H54 (cell line): Measurements from ENCODE around the gene GTF2IRD1.
"Not testable (repeated sequence)": the region's sequence is repeated elsewhere in the genome, so short reads cannot be mapped to it uniquely, and the experiment has no call there.

Experiments used
- DNase-seq: peaks from one replicate; pipeline ENCODE4 v3.0.0; 2011; ENCODE audit warnings: low spot score, mixed read lengths; ENCODE audit not compliant: insufficient read length
- FAIRE-seq: peaks from 3 replicates; lab custom pipeline; 2011; peaks lifted over from hg19 to GRCh38; lab: Jason Lieb, UNC
- POLR2A ChIP-seq: IDR thresholded peaks from 2 replicates; pipeline ENCODE4 v1.6.1; 2011; ENCODE audit warnings: low read depth, mild to moderate bottlenecking, low read length

Gene GTF2IRD1

DNA sequence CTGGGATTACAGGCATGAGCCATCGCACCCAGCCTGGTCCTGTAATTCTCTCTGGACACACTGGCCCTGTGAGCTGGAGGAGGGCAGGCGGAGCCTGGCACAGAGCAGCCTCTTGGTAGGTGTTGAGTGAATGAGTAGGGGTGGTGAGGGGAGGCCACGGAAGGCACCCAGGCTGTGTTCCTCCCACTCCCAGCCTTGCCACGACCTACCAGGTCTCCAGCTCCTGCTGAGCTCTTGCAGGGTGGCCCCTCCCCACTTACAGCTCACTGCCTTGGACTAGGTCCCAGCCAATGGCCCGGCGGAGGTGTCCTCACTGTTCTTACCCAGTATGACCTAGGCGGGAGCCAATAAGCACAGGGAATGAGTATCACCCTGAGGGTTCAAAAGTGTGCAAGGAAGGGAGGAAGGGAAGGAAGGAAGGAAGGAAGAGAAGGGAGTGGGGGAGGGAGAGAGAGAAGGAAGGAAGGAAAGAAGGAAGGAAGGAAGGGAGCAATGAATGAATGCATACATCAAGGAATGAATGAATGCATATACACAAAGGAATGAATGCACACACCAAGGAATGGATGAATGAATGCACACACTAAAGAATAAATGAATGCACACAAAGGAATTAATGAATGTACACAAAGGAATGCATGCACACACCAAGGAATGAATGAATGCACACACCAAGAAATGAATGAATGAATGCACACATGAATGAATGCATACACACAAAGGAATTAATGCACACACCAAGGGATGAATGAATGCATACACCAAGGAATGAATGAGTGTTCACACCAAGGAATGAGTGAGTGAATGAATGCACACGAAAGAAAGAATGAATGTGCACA, 45.5 kb downstream of the GTF2IRD1 start:
- DNase-seq = no peak
- no peak for TF ChIP-seq POLR2A
- FAIRE-seq = no peak

DNA sequence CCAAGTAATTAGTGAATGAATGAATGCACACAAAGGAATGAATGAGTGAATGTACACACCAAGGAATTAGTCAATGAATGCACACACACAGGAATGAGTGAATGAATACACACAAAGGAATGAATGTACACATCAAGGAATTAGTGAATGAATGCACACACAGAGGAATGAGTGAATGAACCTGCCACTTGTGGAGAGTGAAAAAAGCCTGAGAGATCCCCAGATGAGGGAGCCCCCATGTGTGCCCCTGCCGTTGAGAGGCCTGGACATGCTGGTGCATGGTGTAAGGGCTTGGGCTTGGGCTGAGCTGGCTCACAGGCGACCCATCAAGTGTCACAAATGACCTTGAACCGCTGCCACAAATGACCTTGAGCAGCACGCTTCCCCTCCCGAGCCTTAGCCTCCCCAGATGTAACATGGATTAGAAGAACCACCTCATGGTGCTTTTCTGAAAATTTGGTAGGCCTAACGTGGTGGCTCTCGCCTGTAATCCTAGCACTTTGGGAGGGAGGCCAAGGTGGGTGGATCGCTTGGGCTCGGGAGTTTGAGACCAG, 46.2 kb downstream of the GTF2IRD1 start:
- DNase-seq (no peak), FAIRE-seq (no peak)
- no peak for TF ChIP-seq POLR2A

DNA sequence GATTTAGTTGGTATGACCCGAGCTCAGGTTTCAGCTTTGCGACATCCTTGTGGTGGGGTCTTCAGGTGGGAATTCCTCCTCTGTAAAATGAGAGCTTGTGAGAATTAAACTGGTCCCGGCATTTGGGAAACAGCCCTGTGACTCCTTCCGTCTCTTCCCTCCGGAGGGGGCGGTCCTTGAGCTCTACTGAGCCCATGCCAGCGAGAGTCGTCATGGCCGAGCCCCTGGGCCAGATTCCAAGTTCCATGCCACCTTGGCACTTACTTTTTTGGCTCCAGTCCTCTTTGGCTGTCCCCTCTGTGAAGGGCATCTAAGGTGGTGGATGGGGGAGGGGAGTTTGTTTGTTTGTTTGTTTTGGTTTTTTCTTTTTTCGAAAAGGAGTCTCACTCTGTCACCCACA, 47.6 kb downstream of the GTF2IRD1 start:
- TF ChIP-seq POLR2A = no peak
- FAIRE-seq (no peak), DNase-seq (no peak)

DNA sequence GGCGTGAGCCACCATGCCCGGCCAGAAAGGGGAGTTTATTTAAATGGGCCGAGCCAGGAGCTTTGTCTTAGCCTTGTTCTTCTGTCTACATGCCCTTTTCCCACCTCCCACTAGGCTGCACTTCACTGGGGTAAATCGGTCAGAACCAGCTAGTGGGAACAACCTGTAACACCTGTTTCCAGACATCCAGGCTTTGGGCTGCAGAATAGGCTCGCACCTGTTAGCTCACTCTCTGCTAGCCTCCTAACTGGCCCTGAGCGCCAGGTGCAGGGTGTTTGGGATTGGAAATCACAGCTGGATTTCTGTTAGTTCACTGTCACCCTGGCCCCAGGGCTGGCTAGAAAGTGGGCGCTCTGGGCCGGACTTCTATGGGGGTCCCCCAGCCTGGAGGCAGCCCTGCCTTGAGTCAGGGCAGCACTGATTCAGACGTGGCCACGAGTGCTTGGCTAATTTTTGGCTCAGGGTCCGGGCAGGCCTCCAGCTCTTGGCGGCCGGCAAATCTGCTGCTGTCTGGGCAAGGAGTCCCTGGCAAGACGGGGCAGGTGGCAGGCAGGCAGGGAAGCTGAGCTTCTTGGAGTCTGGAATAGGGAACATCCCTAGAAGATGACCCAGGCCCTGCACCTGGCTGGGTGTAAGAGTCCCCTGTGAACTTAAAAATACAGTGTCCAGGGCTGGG, 48.6 kb downstream of the GTF2IRD1 start:
- TF ChIP-seq POLR2A = no peak
- DNase-seq (no peak), FAIRE-seq (no peak)

DNA sequence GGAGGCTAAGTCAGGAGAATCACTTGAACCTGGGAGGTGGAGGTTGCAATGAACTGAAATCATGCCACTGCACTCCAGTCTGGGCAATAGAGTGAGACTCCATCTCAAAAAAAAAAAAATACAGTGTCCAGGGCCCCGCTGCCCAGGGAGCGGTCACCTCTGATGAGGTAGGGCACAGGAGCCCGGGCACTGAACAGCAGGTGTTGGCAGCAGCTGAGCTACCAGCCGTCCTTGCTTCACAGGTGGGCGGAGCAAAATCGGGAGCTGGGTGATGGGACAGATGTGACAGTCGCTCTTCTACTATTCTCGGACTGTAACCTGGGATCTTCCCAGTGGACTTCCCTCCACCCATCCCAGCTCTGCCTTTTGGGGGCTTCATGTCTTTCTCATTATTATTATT, 49.4 kb downstream of the GTF2IRD1 start:
- FAIRE-seq (no peak), DNase-seq (no peak)
- TF ChIP-seq POLR2A = no peak

DNA sequence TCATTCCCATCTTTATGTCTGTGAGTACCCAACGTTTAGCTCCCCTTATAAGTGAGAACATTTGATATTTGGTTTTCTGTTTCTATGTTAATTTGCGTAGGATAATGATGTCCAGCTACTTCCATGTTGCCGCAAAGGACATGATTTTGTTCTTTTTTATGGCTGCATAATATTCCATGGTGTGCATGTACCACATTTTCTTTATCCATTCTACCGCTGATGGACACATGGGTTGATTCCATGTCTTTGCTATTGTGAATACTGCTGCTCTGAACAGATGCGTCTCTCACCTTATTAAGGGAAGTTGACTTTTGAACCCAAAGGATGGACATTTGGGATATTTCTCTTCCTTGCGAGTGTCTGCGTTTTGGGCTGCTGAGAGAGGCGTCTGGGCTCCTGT, 50.2 kb downstream of the GTF2IRD1 start:
- FAIRE-seq (no peak), DNase-seq (no peak)

DNA sequence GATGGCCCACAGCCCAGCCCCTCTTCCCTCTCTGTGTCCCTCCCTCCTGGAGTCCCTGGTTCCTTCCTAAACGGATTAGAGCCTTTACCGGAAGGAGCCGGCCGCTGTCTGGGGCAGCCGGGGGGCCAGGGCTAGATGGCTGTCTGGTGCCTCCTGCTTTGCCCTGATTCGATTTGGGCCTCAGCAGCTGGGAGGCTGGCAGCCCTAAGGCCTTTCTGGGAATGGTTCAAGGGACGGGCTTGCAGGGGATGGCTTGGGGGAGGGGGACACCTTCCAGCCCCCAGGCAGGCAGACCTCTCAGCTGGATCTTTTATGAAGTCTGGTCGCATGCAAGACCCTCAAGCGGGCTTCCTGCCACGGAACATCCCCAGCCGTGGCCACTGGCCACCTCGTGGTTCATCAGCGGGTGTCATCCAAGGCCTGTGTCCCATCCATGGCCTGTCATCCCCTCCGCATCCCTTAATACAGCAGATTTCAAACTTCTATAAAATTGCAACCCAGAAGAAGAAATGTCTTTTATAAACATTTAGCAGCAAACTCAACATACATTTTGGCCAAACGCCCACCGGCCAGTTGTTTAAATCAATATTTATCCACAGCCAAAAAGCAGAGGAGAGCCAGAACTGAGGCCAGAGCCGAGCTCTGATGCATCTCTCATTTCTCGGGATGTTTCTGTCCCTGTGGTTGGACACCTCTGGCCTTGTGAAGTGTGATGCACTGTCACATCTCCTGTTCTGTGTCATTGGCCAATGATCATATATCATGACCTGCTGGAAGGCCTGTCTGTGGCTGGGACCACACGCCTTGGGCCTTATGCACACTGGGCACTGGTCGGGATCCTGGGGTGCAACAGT, 52.0 kb downstream of the GTF2IRD1 start:
- DNase-seq (no peak), FAIRE-seq (no peak)
- no peak for TF ChIP-seq POLR2A

More for the DNA sequence above, 50.2 kb downstream of the GTF2IRD1 start:
- TF ChIP-seq POLR2A = no peak

DNA sequence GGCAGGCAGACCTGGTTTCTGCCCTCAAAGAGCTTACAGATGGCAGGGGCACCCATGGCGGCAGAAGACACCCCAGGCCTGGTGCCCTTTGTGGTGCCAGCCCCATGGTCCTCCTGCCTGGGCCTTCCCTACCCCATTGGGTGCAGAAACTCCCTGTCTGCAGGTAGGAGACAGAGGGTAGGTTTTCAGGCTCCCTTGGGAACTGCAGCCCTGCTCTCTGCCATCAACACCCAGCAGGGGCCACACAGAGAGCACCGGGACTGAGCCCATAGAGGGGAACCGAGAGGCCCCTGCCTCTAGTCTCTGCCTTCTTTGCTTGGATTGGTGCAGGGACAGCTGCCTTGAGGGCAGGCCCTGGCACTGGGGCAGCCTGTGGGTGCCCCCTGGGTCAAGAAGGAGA, 52.6 kb downstream of the GTF2IRD1 start:
- DNase-seq (no peak), FAIRE-seq (no peak)
- TF ChIP-seq POLR2A = no peak

DNA sequence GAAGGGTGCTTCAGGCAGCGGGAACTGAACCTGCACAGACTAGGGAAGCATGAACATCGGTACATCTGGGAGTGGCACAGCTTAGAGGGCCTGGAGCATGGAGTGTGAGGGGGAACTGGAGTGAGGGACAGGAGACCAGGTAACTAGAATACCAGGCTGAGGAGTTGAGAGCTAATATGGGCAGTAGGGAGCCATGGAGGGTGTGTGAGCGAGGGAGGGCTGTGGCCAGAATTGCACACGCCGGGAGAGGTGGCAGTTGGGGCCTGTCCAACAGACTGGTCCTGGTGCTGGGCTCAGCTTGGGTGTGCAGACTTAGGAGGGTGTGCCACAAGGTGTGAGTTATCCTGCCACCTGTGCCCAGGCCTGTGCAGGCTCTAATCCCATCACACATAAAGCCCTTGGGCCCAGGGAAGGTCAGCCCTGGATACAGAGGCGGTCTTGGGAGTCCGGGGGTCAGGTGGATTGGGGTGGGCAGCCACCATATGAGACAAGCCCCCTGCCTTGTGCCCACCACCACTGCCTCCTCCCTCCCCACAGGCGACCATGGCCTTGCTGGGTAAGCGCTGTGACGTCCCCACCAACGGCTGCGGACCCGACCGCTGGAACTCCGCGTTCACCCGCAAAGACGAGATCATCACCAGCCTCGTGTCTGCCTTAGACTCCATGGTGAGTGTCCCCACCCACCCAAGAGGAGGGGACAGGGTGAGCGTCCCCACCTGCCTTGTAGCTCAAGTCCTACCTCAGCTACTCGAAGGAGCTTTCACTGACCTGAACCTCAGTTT, 54.0 kb downstream of the GTF2IRD1 start:
- DNase-seq (no peak), FAIRE-seq (no peak)
- no peak for TF ChIP-seq POLR2A

DNA sequence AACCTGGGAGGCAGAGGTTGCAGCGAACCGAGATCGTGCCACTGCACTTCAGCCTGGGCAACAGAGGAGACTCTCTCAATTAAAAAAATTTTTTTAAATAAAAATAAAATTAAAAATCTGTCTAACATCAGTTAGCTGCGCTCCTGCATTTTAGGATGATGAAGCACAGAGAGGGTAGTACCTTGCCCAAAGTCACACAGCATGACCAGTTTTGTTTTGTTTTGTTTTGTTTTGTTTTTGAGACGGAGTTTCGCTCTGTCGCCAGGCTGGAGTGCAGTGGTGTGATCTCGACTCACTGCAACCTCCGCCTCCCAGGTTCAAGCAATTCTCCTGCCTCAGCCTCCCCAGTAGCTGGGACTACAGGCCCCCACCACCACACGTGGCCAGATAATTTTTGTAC, 55.7 kb downstream of the GTF2IRD1 start:
- not testable (repeated sequence) for FAIRE-seq, DNase-seq

DNA sequence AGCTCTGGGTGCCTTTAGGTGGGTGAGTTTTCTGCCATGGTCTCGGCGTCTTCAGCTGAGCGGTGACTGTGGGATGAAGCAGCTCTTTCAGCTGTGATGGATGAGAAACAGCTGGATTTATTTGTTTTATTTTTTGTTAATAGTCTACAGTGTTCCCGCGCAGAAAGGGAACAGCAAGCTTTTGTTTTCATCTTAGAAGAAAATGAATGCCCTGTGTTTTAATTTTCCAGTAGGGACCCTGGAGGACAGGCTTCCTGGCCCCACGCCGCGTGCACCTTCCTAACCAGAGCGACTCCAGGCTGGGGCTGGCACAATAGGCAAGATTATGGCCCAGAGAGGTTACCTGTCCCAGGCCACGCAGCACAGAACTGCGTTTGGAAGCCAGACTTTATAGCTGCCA, 57.6 kb downstream of the GTF2IRD1 start:
- TF ChIP-seq POLR2A = no peak
- DNase-seq (no peak), FAIRE-seq (no peak)

DNA sequence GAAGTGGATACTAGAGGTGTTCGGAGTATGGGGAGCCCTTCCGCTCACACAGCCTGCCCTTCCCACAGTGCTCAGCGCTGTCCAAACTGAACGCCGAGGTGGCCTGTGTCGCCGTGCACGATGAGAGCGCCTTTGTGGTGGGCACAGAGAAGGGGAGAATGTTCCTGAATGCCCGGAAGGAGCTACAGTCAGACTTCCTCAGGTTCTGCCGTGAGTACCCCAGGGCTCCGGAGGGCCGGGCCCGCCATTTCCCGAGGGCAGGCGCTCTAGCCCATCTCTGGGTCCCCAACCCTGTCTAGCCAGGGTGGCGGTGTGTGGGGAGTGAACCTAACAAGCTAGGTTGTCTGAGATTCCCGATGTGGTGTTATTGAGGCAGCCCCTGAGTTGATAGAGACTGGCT, 59.1 kb downstream of the GTF2IRD1 start:
- no peak for DNase-seq
- no peak for TF ChIP-seq POLR2A
- no peak for FAIRE-seq

DNA sequence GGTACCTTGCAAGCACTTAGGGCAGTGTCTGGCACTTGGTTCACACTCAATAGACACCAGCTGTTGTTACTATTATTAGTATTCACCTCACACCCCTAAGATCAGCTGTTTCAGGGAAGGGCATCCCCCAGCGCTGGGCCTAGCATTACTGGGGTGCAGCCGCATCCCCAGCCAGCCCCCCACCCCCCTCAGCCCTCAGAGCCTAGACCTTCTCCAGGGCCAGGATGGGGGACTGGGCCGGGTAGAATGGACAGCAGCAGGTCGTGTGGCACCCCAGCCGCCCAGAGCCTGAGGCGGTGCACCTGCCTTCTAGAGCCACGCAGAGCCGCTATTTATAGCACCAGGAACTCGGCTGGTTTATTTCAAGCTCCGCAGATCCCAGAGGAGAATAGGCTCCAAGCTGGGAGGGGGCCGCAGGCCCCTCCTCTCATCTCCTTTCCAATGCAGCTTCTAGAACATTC, 60.5 kb downstream of the GTF2IRD1 start:
- DNase-seq (no peak), FAIRE-seq (no peak)
- TF ChIP-seq POLR2A = no peak
